NCI-H2171 (cell line): ENCODE results near the gene RABGAP1L.
"Not testable (repeated sequence)": the region's sequence is repeated elsewhere in the genome, so short reads cannot be mapped to it uniquely, and the experiment has no call there.

ENCODE experiments used
- DNase-seq: peaks from one replicate; lab custom pipeline; 2025; lab: John Stamatoyannopoulos, UW

Gene RABGAP1L

GRCh38 chr1:174297351-174297750, 138.0 kb downstream of the RABGAP1L start:
- DNase-seq, result no peak

GRCh38 chr1:174301295-174302077, 142.2 kb downstream of the RABGAP1L start:
- no peak for DNase-seq

- no peak for DNase-seq
Measured at GRCh38 chr1:174308604-174309003, 149.3 kb downstream of the RABGAP1L start.

- no peak for DNase-seq
Measured at GRCh38 chr1:174309490-174309889, 150.2 kb downstream of the RABGAP1L start.

- DNase-seq, result no peak
Measured at GRCh38 chr1:174314433-174314832, 155.1 kb downstream of the RABGAP1L start.

- no peak for DNase-seq
Measured at GRCh38 chr1:174315239-174315638, 155.9 kb downstream of the RABGAP1L start.

- DNase-seq, result not testable (repeated sequence)
Measured at GRCh38 chr1:174320897-174321296, 161.6 kb downstream of the RABGAP1L start.

- DNase-seq, result no peak
Measured at GRCh38 chr1:174322202-174322862, 163.0 kb downstream of the RABGAP1L start.

- no peak for DNase-seq
Measured at GRCh38 chr1:174324493-174324892, 165.2 kb downstream of the RABGAP1L start.

GRCh38 chr1:174324939-174325338, 165.6 kb downstream of the RABGAP1L start:
- no peak for DNase-seq

- DNase-seq, result no peak
Measured at GRCh38 chr1:174326278-174326677, 167.0 kb downstream of the RABGAP1L start.

GRCh38 chr1:174333437-174333836, 174.1 kb downstream of the RABGAP1L start:
- DNase-seq, result no peak

GRCh38 chr1:174337000-174337681, 177.8 kb downstream of the RABGAP1L start:
- DNase-seq, result no peak

- DNase-seq, result not testable (repeated sequence)
Measured at GRCh38 chr1:174340404-174340803, 181.1 kb downstream of the RABGAP1L start.

GRCh38 chr1:174344162-174344561, 184.8 kb downstream of the RABGAP1L start:
- no peak for DNase-seq

- no peak for DNase-seq
Measured at GRCh38 chr1:174352117-174352516, 192.8 kb downstream of the RABGAP1L start.

GRCh38 chr1:174352883-174353608, 193.7 kb downstream of the RABGAP1L start:
- no peak for DNase-seq

GRCh38 chr1:174358344-174358743, 199.0 kb downstream of the RABGAP1L start:
- DNase-seq, result no peak

GRCh38 chr1:174358786-174359453, 199.6 kb downstream of the RABGAP1L start:
- no peak for DNase-seq

GRCh38 chr1:174359454-174359805, 200.1 kb downstream of the RABGAP1L start:
- DNase-seq, result no peak

- no peak for DNase-seq
Measured at GRCh38 chr1:174364996-174365736, 205.8 kb downstream of the RABGAP1L start.
